HepG2 (cell line): Measurements from ENCODE around the gene NEU4. TPM values are rescaled to one million over a fixed set of nuclear protein-coding genes. Genes with fewer than 3 reads are reported as not detected.
A peak's percentile ranks its signal among the peaks of the same experiment; 100 is the strongest.

Experiments used
- PTBP1 ChIP-seq: fragments of 200-400 bp; formaldehyde crosslinking; IDR thresholded peaks from 2 replicates; pipeline ENCODE4 v1.6.1; 2018; ENCODE audit warnings: low read length, low read depth; ENCODE audit not compliant: poor library complexity, severe bottlenecking
- ZBTB38 ChIP-seq: sonication (generic); formaldehyde crosslinking; IDR thresholded peaks from 2 replicates; pipeline ENCODE4 v1.5.1; 2020; ENCODE audit warnings: mild to moderate bottlenecking, missing genetic modification reagents
- ZFX ChIP-seq: sonication (generic); formaldehyde crosslinking; IDR thresholded peaks from 2 replicates; pipeline ENCODE4 v1.4.0; 2020; ENCODE audit warnings: mild to moderate bottlenecking, low read depth, missing genetic modification reagents, moderate library complexity
- ZSCAN12 ChIP-seq: sonication (generic); formaldehyde crosslinking; IDR thresholded peaks from 2 replicates; pipeline ENCODE4 v1.9.0; 2021; ENCODE audit warnings: mild to moderate bottlenecking, missing genetic modification reagents
- polyA plus RNA-seq, 8 experiments: library from polyadenylated mRNA; depleted of rRNA in 3 of 8; stranded (reverse) in 7 of 8; unstranded in 1 of 8; fragments of >200 nt; fragmentation: Illumina TruSeq in 4 of 8; extraction: Trizol in 4 of 8; gene quantifications; 2 replicates each; pipeline versions ENCODE4 v1.2.1 to v1.2.3, GENCODE V29; 2011 to 2016; ENCODE audit warnings: low read depth in 4 of 8, missing spikeins in 1 of 8, mixed read lengths in 1 of 8; ENCODE audit not compliant: insufficient read depth in 1 of 8
- total RNA-seq, 5 experiments: library from RNA; depleted of rRNA; stranded (reverse); fragments of >200 nt; fragmentation: Illumina TruSeq; extraction: Trizol; gene quantifications; 2 replicates each; pipeline ENCODE4 v1.2.3, GENCODE V29; 2016; ENCODE audit warnings: low read depth in 1 of 5
- TF ChIP-seq, protein P1 (sequence below), 2 experiments: IDR thresholded peaks; 2 replicates each; pipeline ENCODE4 v1.6.1; 2011 to 2012; ENCODE audit warnings: low read length in 2 of 2, borderline replicate concordance in 1 of 2, low read depth in 1 of 2, mild to moderate bottlenecking in 1 of 2, moderate library complexity in 1 of 2
- TF ChIP-seq, protein P2 (sequence below): sonication (generic); formaldehyde crosslinking; IDR thresholded peaks from 2 replicates; pipeline ENCODE4 v1.4.0; 2020; ENCODE audit warnings: missing genetic modification reagents

NEU4 gene
- total and polyA plus RNA-seq, 2 of the 13 experiments (the other 11 are each of a cell fraction or from before 2014, with no cell fraction given) = 53.5 to 107 TPM

DNA sequence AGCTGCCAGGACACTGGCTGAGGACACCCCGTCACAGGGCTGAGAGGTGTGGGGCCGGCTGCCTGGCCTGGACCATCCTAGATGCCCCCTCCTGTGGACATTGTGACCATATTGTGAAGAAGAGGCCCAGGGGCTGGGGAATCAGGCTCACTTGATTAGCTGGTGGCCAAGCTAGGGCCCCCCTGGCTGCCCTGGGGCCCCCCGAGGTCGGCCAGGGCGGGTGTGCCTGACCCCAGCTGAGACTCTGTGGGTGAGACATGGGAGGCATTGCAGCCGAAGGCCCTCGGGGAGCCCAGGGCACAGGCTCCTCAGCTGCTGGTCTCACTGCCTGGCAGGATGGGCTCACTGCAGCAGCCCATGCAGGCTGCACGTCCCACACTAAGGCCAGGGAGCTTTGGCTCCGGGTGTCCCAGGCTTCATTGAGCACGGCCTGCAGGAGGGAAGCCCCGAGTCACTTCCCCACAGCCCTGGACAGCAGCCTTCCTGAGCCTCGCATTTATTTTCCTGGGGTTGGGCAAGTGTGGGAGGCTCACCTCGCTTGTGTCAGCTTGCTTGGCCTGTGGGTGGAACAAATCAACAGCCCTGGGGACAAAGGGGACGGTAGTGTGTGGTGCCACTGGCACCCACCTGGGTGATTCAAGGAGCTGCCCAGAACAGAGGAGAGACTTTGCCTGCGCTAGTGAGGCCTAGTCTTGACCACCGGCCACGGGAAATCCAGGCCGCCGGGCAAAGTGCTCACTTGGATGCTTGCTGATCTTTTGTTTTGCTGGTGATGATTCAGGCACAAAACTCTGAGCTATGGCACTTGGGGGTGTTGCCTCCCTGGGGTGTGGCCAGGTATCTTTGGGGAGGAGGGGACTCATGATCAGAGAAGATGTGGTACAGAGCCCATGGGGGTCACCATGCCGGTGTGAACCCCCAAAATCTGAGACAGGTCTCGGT, 31.0 kb upstream of the NEU4 start (continued):
- TF ChIP-seq, protein P1, sequence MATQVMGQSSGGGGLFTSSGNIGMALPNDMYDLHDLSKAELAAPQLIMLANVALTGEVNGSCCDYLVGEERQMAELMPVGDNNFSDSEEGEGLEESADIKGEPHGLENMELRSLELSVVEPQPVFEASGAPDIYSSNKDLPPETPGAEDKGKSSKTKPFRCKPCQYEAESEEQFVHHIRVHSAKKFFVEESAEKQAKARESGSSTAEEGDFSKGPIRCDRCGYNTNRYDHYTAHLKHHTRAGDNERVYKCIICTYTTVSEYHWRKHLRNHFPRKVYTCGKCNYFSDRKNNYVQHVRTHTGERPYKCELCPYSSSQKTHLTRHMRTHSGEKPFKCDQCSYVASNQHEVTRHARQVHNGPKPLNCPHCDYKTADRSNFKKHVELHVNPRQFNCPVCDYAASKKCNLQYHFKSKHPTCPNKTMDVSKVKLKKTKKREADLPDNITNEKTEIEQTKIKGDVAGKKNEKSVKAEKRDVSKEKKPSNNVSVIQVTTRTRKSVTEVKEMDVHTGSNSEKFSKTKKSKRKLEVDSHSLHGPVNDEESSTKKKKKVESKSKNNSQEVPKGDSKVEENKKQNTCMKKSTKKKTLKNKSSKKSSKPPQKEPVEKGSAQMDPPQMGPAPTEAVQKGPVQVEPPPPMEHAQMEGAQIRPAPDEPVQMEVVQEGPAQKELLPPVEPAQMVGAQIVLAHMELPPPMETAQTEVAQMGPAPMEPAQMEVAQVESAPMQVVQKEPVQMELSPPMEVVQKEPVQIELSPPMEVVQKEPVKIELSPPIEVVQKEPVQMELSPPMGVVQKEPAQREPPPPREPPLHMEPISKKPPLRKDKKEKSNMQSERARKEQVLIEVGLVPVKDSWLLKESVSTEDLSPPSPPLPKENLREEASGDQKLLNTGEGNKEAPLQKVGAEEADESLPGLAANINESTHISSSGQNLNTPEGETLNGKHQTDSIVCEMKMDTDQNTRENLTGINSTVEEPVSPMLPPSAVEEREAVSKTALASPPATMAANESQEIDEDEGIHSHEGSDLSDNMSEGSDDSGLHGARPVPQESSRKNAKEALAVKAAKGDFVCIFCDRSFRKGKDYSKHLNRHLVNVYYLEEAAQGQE (IDR thresholded peaks at IDR 0.05; ENCODE audit: borderline replicate concordance in 1 of 2, low read depth in 1 of 2, low read length in 2 of 2) = peak in 1 of 2 experiments; percentile 51; a peak in 1 of 4 replicates
- TF ChIP-seq ZBTB38 (CRISPR knock-in tag) = 0 out of 2 replicates have a peak, but pooled peaks have one; percentile 47
- TF ChIP-seq, protein P2, sequence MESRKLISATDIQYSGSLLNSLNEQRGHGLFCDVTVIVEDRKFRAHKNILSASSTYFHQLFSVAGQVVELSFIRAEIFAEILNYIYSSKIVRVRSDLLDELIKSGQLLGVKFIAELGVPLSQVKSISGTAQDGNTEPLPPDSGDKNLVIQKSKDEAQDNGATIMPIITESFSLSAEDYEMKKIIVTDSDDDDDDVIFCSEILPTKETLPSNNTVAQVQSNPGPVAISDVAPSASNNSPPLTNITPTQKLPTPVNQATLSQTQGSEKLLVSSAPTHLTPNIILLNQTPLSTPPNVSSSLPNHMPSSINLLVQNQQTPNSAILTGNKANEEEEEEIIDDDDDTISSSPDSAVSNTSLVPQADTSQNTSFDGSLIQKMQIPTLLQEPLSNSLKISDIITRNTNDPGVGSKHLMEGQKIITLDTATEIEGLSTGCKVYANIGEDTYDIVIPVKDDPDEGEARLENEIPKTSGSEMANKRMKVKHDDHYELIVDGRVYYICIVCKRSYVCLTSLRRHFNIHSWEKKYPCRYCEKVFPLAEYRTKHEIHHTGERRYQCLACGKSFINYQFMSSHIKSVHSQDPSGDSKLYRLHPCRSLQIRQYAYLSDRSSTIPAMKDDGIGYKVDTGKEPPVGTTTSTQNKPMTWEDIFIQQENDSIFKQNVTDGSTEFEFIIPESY = peak; percentile 74; the same call in 1 of the 2 replicates
- TF ChIP-seq ZFX = peak; percentile 64
- no peak for TF ChIP-seq PTBP1
- TF ChIP-seq ZSCAN12 (CRISPR knock-in tag) = no peak
